HEK293 (cell line): Measurements from ENCODE around the gene RNF31.

ENCODE experiments used
- ATF2 ChIP-seq: fragments of 450-650 bp; formaldehyde crosslinking; IDR thresholded peaks from 2 replicates; pipeline ENCODE4 v1.5.1; 2016; ENCODE audit warnings: missing biosample characterization, missing genetic modification characterization, low read depth
- CTCF ChIP-seq: fragments of 450-650 bp; formaldehyde crosslinking; IDR thresholded peaks from 2 replicates; pipeline ENCODE4 v1.5.1; 2016; ENCODE audit warnings: missing biosample characterization, missing genetic modification characterization
- KLF1 ChIP-seq: fragments of 450-650 bp; formaldehyde crosslinking; IDR thresholded peaks from 2 replicates; pipeline ENCODE4 v1.5.1; 2016; ENCODE audit warnings: missing biosample characterization, missing genetic modification characterization
- MZF1 ChIP-seq: fragments of 450-650 bp; formaldehyde crosslinking; IDR thresholded peaks from 2 replicates; pipeline ENCODE4 v1.5.1; 2017; ENCODE audit warnings: missing biosample characterization, missing genetic modification characterization, borderline replicate concordance
- ZNF518A ChIP-seq: fragments of 450-650 bp; formaldehyde crosslinking; conservative IDR thresholded peaks from 2 replicates; pipeline ENCODE4 v1.5.1; 2016; ENCODE audit warnings: low read depth, missing biosample characterization, missing genetic modification characterization

GRCh38 chr14:24122416-24122815, 24.9 kb upstream of the RNF31 start:
- no peak for TF ChIP-seq CTCF
- TF ChIP-seq KLF1: no peak
- no peak for TF ChIP-seq ZNF518A
- TF ChIP-seq ATF2: no peak
- no peak for TF ChIP-seq MZF1 (tag by site-specific recombination)
